Stomach (tissue), 4 donors: ENCODE data around the gene CLEC19A.

Experiments
- POLR2AphosphoS5 ChIP-seq, 3 donors: sonication (generic); formaldehyde crosslinking; IDR thresholded peaks; one replicate each; pipeline ENCODE4 v1.6.1; 2016; ENCODE audit warnings: antibody characterized with exemption in 3 of 3
- TF ChIP-seq, protein P1 (sequence below), 7 experiments: fragments of 450-650 bp in 4 of 7; fragments of 200-600 bp in 3 of 7; sonication (generic) in 3 of 7; IDR thresholded peaks; one replicate each; pipeline ENCODE4 v1.5.1; 2016 to 2019; ENCODE audit warnings: antibody characterized with exemption in 7 of 7, control low read depth in 2 of 7, mild to moderate bottlenecking in 1 of 7

DNA sequence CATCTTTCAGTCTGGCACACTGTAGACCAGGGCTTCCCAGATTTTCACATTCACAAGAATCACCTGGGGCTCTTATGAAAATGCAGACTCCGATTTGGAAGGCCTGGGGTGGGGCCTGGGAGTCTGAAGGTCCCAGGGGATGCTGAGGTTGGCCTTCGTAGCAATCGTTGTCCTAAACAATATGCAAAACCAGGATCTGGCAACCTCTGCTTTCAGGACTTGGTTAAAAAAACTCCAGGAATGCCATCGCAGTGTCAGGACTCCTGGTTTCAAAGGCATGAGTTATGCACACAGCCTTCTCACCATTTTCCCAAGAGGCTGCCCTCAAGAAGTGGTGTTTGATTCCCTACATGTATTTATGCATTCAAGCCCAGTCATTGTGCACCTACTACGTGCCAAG lies 6.7 kb downstream of the CLEC19A start:
- TF ChIP-seq, protein P1, sequence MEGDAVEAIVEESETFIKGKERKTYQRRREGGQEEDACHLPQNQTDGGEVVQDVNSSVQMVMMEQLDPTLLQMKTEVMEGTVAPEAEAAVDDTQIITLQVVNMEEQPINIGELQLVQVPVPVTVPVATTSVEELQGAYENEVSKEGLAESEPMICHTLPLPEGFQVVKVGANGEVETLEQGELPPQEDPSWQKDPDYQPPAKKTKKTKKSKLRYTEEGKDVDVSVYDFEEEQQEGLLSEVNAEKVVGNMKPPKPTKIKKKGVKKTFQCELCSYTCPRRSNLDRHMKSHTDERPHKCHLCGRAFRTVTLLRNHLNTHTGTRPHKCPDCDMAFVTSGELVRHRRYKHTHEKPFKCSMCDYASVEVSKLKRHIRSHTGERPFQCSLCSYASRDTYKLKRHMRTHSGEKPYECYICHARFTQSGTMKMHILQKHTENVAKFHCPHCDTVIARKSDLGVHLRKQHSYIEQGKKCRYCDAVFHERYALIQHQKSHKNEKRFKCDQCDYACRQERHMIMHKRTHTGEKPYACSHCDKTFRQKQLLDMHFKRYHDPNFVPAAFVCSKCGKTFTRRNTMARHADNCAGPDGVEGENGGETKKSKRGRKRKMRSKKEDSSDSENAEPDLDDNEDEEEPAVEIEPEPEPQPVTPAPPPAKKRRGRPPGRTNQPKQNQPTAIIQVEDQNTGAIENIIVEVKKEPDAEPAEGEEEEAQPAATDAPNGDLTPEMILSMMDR (IDR thresholded peaks at IDR 0.05), result no peak
- no peak for TF ChIP-seq POLR2AphosphoS5 (IDR thresholded peaks at IDR 0.05)
